Adrenal gland (tissue), 5 donors: ENCODE measurements around the gene CALU.

ENCODE experiments used
- CTCF ChIP-seq, 6 experiments: fragments of 450-650 bp in 4 of 6; fragments of 200-600 bp in 2 of 6; sonication (generic) in 1 of 6; IDR thresholded peaks; 1 replicate in 5 of 6; 2 replicates in 1 of 6; pipeline versions ENCODE4 v1.5.1 to v1.8.0; 2016 to 2021; ENCODE audit warnings: antibody characterized with exemption in 6 of 6, mild to moderate bottlenecking in 2 of 6, moderate library complexity in 1 of 6
- POLR2A ChIP-seq, 2 donors: fragments of 450-650 bp; IDR thresholded peaks; one replicate each; pipeline ENCODE4 v1.6.1; 2017; ENCODE audit warnings: antibody characterized with exemption in 2 of 2, mild to moderate bottlenecking in 2 of 2, moderate library complexity in 1 of 2
- donor health status: DM: no; HTN: no; CAD: no.

- TF ChIP-seq CTCF (IDR thresholded peaks at IDR 0.05) (no peak), POLR2A (IDR thresholded peaks at IDR 0.05) (no peak)
These were observed 46.4 kb upstream of the CALU start for GRCh38 chr7:128692623-128693270.
